Stomach (tissue), 9 donors: ENCODE measurements around the gene ABCA10. TPM values are rescaled to one million over a fixed set of nuclear protein-coding genes. Genes with fewer than 3 reads are reported as not detected.

Source experiments
- DNase-seq, 2 donors: peaks; one replicate each; pipeline versions ENCODE4 v3.0.0 to v3.0.0-alpha.2; 2013 to 2019
- H3K27ac ChIP-seq, 5 donors: fragments of 200-600 bp in 4 of 5; sonication (generic) in 4 of 5; one replicate each; pipeline ENCODE4 v1.5.1; 2013 to 2019; ENCODE audit warnings: mild to moderate bottlenecking in 1 of 5, moderate library complexity in 1 of 5
- H3K27me3 ChIP-seq, 3 donors: fragments of 200-600 bp; sonication (generic); one replicate each; pipeline ENCODE4 v1.5.1; 2017 to 2019; ENCODE audit warnings: mixed run types in 1 of 3
- H3K36me3 ChIP-seq, 4 donors: fragments of 200-600 bp; sonication (generic); 1 replicate in 3 of 4; 2 replicates in 1 of 4; pipeline ENCODE4 v1.5.1; 2016 to 2019
- H3K4me1 ChIP-seq, 4 donors: fragments of 200-600 bp; sonication (generic); one replicate each; pipeline ENCODE4 v1.5.1; 2016 to 2019
- H3K4me3 ChIP-seq, 4 donors: fragments of 200-600 bp; sonication (generic) in 3 of 4; one replicate each; pipeline ENCODE4 v1.5.1; 2016 to 2019; ENCODE audit warnings: mild to moderate bottlenecking in 1 of 4
- H3K9me3 ChIP-seq, 4 donors: fragments of 200-600 bp; sonication (generic); one replicate each; pipeline ENCODE4 v1.5.1; 2016 to 2019
- EP300 ChIP-seq: sonication (generic); formaldehyde crosslinking; IDR thresholded peaks from one replicate; pipeline ENCODE4 v1.6.1; 2017; ENCODE audit warnings: antibody characterized with exemption
- POLR2A ChIP-seq, 4 donors: fragments of 450-650 bp; IDR thresholded peaks; one replicate each; pipeline ENCODE4 v1.6.1; 2016; ENCODE audit warnings: antibody characterized with exemption in 4 of 4, control low read depth in 2 of 4, mild to moderate bottlenecking in 1 of 4, moderate library complexity in 1 of 4
- POLR2AphosphoS5 ChIP-seq, 3 donors: sonication (generic); formaldehyde crosslinking; IDR thresholded peaks; one replicate each; pipeline ENCODE4 v1.6.1; 2016; ENCODE audit warnings: antibody characterized with exemption in 3 of 3
- WGBS, 5 donors: extraction: QIAGEN DNeasy Blood & Tissue Kit in 3 of 5; methylation state at CpG; one replicate each; pipeline versions ENCODE4 v1.1.5 to v1.1.7; 2013 to 2018; 5-methylcytosine and 5-hydroxymethylcytosine counted together
- intact Hi-C: fragments of 100-400 bp; cut with DNase I; formaldehyde crosslinking; loops from one replicate; pipeline ENCODE4 v1.15.1; 2023; ENCODE audit warnings: low total_unique reads
- polyA plus RNA-seq, 3 donors: library from polyadenylated mRNA; stranded (reverse); fragments of 200-250 nt; gene quantifications; one replicate each; pipeline ENCODE4 v1.2.3, GENCODE V29; 2013
- total RNA-seq, 5 donors: library from RNA; depleted of rRNA; stranded (reverse); fragments of >200 nt; gene quantifications; one replicate each; pipeline versions ENCODE4 v1.1.0 to v1.2.3, GENCODE V29; 2014 to 2016
- TF ChIP-seq, protein P1 (sequence below), 7 experiments: fragments of 450-650 bp in 4 of 7; fragments of 200-600 bp in 3 of 7; sonication (generic) in 3 of 7; IDR thresholded peaks; one replicate each; pipeline ENCODE4 v1.5.1; 2016 to 2019; ENCODE audit warnings: antibody characterized with exemption in 7 of 7, control low read depth in 2 of 7, mild to moderate bottlenecking in 1 of 7
- donor health status: healthy with polysubstance abuse.
- donor health status: Bipolar disorder and iron deficiency.
- donor health status: healthy.

Gene ABCA10
- total and polyA plus RNA-seq, 8 donors: 0.29 to 34.9 (median 5.0) TPM

DNA sequence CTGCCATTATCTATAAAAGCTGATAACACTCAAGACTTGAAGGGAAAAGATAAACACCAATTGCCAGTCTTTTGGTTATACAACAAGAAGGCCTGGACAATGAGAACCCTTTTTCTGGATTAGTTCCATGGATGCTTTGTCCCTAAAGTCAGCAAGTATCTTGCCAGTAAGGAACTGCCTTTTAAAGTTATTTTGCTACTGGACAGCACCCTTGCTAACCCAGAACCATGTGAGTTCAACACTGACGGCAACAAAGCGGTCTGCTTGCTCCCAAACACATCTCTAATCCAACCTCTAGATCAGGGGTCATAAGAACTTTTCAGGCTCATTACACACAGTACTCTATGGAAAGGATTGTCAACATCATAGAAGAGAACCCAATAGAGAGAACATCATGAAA, 61.7 kb downstream of the ABCA10 start:
- no peak overlapping the region for H3K4me3 ChIP-seq
- H3K9me3 ChIP-seq: no peaks in the 10 kb centered on the region
- peaks cover 0 to 4% (median 0%) of the 10 kb centered on the region in 4 donors for H3K36me3 ChIP-seq
- no peak overlapping the region for H3K27ac ChIP-seq
- TF ChIP-seq POLR2AphosphoS5 (IDR thresholded peaks at IDR 0.05): no peak
- TF ChIP-seq, protein P1, sequence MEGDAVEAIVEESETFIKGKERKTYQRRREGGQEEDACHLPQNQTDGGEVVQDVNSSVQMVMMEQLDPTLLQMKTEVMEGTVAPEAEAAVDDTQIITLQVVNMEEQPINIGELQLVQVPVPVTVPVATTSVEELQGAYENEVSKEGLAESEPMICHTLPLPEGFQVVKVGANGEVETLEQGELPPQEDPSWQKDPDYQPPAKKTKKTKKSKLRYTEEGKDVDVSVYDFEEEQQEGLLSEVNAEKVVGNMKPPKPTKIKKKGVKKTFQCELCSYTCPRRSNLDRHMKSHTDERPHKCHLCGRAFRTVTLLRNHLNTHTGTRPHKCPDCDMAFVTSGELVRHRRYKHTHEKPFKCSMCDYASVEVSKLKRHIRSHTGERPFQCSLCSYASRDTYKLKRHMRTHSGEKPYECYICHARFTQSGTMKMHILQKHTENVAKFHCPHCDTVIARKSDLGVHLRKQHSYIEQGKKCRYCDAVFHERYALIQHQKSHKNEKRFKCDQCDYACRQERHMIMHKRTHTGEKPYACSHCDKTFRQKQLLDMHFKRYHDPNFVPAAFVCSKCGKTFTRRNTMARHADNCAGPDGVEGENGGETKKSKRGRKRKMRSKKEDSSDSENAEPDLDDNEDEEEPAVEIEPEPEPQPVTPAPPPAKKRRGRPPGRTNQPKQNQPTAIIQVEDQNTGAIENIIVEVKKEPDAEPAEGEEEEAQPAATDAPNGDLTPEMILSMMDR (IDR thresholded peaks at IDR 0.05): no peak
- no peak for TF ChIP-seq POLR2A (IDR thresholded peaks at IDR 0.05)
- no peak for TF ChIP-seq EP300
- no peaks in the 10 kb centered on the region for H3K4me1 ChIP-seq
- H3K27me3 ChIP-seq: no peaks in the 10 kb centered on the region
- no peak for DNase-seq
- intact Hi-C loops: no loop called here
- WGBS, 5 donors: 91 to 96% (median 95%) methylated on average over 2 of the region's 2 CpGs

DNA sequence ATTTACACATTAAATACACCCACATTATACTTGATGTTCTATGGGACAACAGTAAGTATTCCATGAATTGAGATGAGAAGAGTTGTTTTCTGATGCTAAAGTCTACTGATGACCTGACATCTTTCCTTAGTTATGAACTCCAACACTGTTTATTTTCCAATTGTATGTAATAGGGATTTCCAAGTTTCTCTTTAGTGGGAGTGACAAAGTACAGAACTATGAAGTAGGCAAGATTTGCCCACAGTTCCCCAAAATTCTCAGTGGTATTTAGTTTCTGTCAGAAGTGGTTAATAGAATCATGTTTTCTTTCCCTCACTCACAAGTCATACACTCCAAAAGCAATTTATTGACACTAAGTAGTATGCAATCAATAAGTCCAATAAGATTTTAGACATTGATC, 64.4 kb downstream of the ABCA10 start:
- no peaks in the 10 kb centered on the region for H3K9me3 ChIP-seq
- H3K4me3 ChIP-seq: no peak overlapping the region
- no peaks in the 10 kb centered on the region for H3K4me1 ChIP-seq
- TF ChIP-seq POLR2A (IDR thresholded peaks at IDR 0.05) (no peak), POLR2AphosphoS5 (IDR thresholded peaks at IDR 0.05) (no peak), EP300 (no peak)
- TF ChIP-seq, protein P1 (IDR thresholded peaks at IDR 0.05): no peak
- no peak overlapping the region for H3K27ac ChIP-seq
- H3K36me3 ChIP-seq: peaks cover 0 to 4% (median 0%) of the 10 kb centered on the region in 4 donors
- no peak for DNase-seq
- intact Hi-C loops: no loop called here
- no peaks in the 10 kb centered on the region for H3K27me3 ChIP-seq

DNA sequence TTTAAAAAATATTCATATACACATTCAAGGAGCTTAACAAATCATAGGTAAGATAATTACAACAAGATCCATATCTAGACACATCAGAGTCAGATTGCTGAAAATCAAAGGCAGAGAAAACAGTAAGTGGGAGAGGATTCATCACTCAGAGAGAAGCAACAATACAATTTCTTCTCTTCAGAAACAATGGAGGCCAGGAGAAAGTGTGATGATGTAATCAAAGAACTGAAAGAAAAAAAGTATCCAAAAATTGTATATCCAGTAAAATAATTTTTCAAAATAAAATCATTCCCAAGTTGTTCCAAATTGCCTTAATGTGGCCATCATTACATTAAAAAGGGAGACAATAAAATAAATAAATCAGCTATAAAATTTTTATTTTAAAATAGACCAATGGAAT, 69.2 kb downstream of the ABCA10 start:
- H3K27me3 ChIP-seq: no peaks in the 10 kb centered on the region
- no peak for TF ChIP-seq POLR2AphosphoS5 (IDR thresholded peaks at IDR 0.05)
- TF ChIP-seq, protein P1 (IDR thresholded peaks at IDR 0.05): no peak
- no peak for TF ChIP-seq POLR2A (IDR thresholded peaks at IDR 0.05)
- no peak for TF ChIP-seq EP300
- no peak overlapping the region for H3K4me3 ChIP-seq
- intact Hi-C loops: no loop called here
- H3K4me1 ChIP-seq: no peaks in the 10 kb centered on the region
- H3K27ac ChIP-seq: no peak overlapping the region
- H3K36me3 ChIP-seq: no peaks in the 10 kb centered on the region
- DNase-seq: no peak
- H3K9me3 ChIP-seq: no peaks in the 10 kb centered on the region

- Histone ChIP-seq H3K27ac (no peak overlapping the region), H3K4me1 (no peaks in the 10 kb centered on the region), H3K9me3 (no peaks in the 10 kb centered on the region), H3K4me3 (no peak overlapping the region), H3K36me3 (peaks cover 0 to 22% (median 9%) of the 10 kb centered on the region in 4 donors), H3K27me3 (no peaks in the 10 kb centered on the region)
- intact Hi-C loops: no loop called here
- DNase-seq: no peak
- TF ChIP-seq POLR2AphosphoS5 (IDR thresholded peaks at IDR 0.05): no peak
- WGBS, 5 donors: 87 to 100% (median 93%) methylated on average over 2 of the region's 2 CpGs
Measured at GRCh38 chr17:69154267-69154666, 74.4 kb downstream of the ABCA10 start.

DNA sequence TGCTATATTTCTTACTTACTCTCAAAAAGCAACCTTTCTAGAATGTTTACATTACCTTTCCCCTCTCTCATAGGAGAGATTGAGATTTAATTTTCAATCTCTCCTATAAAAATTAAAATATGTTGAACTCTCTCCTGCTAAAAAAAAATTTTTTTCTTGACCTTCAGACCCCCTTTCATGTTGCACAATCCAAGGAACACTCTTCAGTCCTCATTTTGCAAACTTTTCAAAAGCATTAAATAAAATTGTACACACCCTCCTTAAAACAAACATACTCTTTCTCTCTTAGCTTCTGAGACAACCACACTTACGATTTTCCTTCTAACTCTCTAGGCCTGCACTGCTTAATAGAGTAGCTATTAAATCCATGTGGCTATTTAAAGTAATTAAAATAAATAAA, 78.3 kb downstream of the ABCA10 start:
- Histone ChIP-seq H3K27me3 (no peaks in the 10 kb centered on the region), H3K27ac (no peak overlapping the region), H3K36me3 (peaks cover 0 to 34% (median 17%) of the 10 kb centered on the region in 4 donors), H3K4me3 (no peak overlapping the region), H3K9me3 (no peaks in the 10 kb centered on the region), H3K4me1 (no peaks in the 10 kb centered on the region)
- 27 to 56% (median 33%) methylated on average over 1 of the region's 1 CpG for WGBS, 5 donors
- intact Hi-C loops: no loop called here
- TF ChIP-seq, protein P1 (IDR thresholded peaks at IDR 0.05): no peak
- TF ChIP-seq EP300 (no peak), POLR2A (IDR thresholded peaks at IDR 0.05) (no peak), POLR2AphosphoS5 (IDR thresholded peaks at IDR 0.05) (no peak)
- no peak for DNase-seq
